ENCODE results near the gene KDM4C.
"Not testable (repeated sequence)": the region's sequence is repeated elsewhere in the genome, so short reads cannot be mapped to it uniquely, and the experiment has no call there.

KDM4C gene

GRCh38 chr9:7178729-7179128 lies 421.0 kb downstream of the KDM4C start:
- no peak for DNase-seq

GRCh38 chr9:7180247-7180646 lies 422.5 kb downstream of the KDM4C start:
- DNase-seq: no peak

- not testable (repeated sequence) for DNase-seq
These were observed 425.4 kb downstream of the KDM4C start for GRCh38 chr9:7183139-7183538.

- DNase-seq: no peak
These were observed 427.8 kb downstream of the KDM4C start for GRCh38 chr9:7185612-7186011.

- DNase-seq: no peak
These were observed 428.4 kb downstream of the KDM4C start for GRCh38 chr9:7186175-7186574.

GRCh38 chr9:7192266-7192665 lies 434.5 kb downstream of the KDM4C start:
- DNase-seq: no peak

GRCh38 chr9:7195526-7195925 lies 437.8 kb downstream of the KDM4C start:
- DNase-seq: no peak

- DNase-seq: no peak
These were observed 438.7 kb downstream of the KDM4C start for GRCh38 chr9:7196467-7196866.

- no peak for DNase-seq
These were observed 443.4 kb downstream of the KDM4C start for GRCh38 chr9:7201196-7201595.

GRCh38 chr9:7205806-7206205 lies 448.0 kb downstream of the KDM4C start:
- no peak for DNase-seq

- no peak for DNase-seq
These were observed 448.5 kb downstream of the KDM4C start for GRCh38 chr9:7206221-7206758.

GRCh38 chr9:7209016-7209715 lies 451.4 kb downstream of the KDM4C start:
- no peak for DNase-seq

- DNase-seq: no peak
These were observed 452.2 kb downstream of the KDM4C start for GRCh38 chr9:7209990-7210389.

- no peak for DNase-seq
These were observed 453.3 kb downstream of the KDM4C start for GRCh38 chr9:7210854-7211637.

- no peak for DNase-seq
These were observed 453.9 kb downstream of the KDM4C start for GRCh38 chr9:7211657-7212056.

GRCh38 chr9:7212101-7212500 lies 454.3 kb downstream of the KDM4C start:
- no peak for DNase-seq

GRCh38 chr9:7216004-7216841 lies 458.4 kb downstream of the KDM4C start:
- no peak for DNase-seq

- DNase-seq: no peak
These were observed 466.2 kb downstream of the KDM4C start for GRCh38 chr9:7223981-7224380.
